H1 (cell line): ENCODE results near the gene LINC01488. TPM values are rescaled to one million over a fixed set of nuclear protein-coding genes. Genes with fewer than 3 reads are reported as not detected.

Experiments used
- CTCF ChIA-PET: fragments of 300-600 bp; sonication (Branson Sonifier 250); formaldehyde crosslinking; loops from one replicate; lab custom pipeline; 2021; ENCODE audit not compliant: partially characterized antibody; lab: Charles Lee
- POLR2A ChIA-PET: fragments of 300-600 bp; sonication (Branson Sonifier 250); formaldehyde crosslinking; loops from one replicate; lab custom pipeline; 2021; ENCODE audit warnings: inconsistent platforms; ENCODE audit not compliant: partially characterized antibody; lab: Charles Lee
- DNase-seq, 2 experiments: peaks; one replicate each; pipeline versions ENCODE4 v3.0.0 to v3.0.0-alpha.2; 2010 to 2022; ENCODE audit warnings: low spot score in 2 of 2, low read depth in 1 of 2, mixed read lengths in 1 of 2
- FAIRE-seq: peaks from 2 replicates; lab custom pipeline; 2011; peaks lifted over from hg19 to GRCh38; lab: Jason Lieb, UNC
- H2AFZ ChIP-seq: 2 replicates; pipeline ENCODE4 v1.8.1; 2012; ENCODE audit warnings: low read length, inconsistent platforms
- H2AK5ac ChIP-seq: 2 replicates; pipeline ENCODE4 v1.6.1; 2013; ENCODE audit warnings: low read depth, low read length
- H2BK120ac ChIP-seq: replicated peaks from 2 replicates; pipeline ENCODE3; 2013; ENCODE audit warnings: low read depth, low read length, inconsistent platforms
- H2BK12ac ChIP-seq: 2 replicates; pipeline ENCODE4 v1.6.1; 2013; ENCODE audit warnings: low read depth, low read length
- H2BK15ac ChIP-seq: 2 replicates; pipeline ENCODE4 v1.6.1; 2013; ENCODE audit warnings: low read length
- H2BK20ac ChIP-seq: 2 replicates; pipeline ENCODE4 v1.6.1; 2013; ENCODE audit warnings: low read length
- H2BK5ac ChIP-seq: 2 replicates; pipeline ENCODE4 v1.6.1; 2013; ENCODE audit warnings: low read depth, low read length
- H3K14ac ChIP-seq: 2 replicates; pipeline ENCODE4 v1.6.1; 2013; ENCODE audit warnings: inconsistent platforms; ENCODE audit not compliant: insufficient read length
- H3K18ac ChIP-seq: 2 replicates; pipeline ENCODE4 v1.6.1; 2013; ENCODE audit warnings: low read length; ENCODE audit errors: extremely low read depth
- H3K23ac ChIP-seq: 2 replicates; pipeline ENCODE4 v1.6.1; 2013; ENCODE audit warnings: inconsistent platforms; ENCODE audit not compliant: insufficient read length
- H3K23me2 ChIP-seq: 2 replicates; pipeline ENCODE4 v1.6.1; 2013; ENCODE audit warnings: low read depth, low read length
- H3K27ac ChIP-seq: 2 replicates; pipeline ENCODE4 v1.6.1; 2011; ENCODE audit warnings: low read depth, low read length, inconsistent platforms
- H3K27me3 ChIP-seq, 4 experiments: replicated peaks in 1 of 4; 1 replicate in 1 of 4; 2 replicates in 3 of 4; pipeline versions ENCODE4 v1.6.1 to v1.8.1; 2011 to 2013; ENCODE audit warnings: low read length in 3 of 4, mild to moderate bottlenecking in 3 of 4, inconsistent platforms in 2 of 4, mixed read lengths in 2 of 4, moderate library complexity in 1 of 4; ENCODE audit not compliant: control insufficient read depth in 3 of 4, insufficient read depth in 3 of 4; ENCODE audit errors: extremely low read depth in 1 of 4
- H3K36me3 ChIP-seq, 4 experiments: 2 replicates each; pipeline versions ENCODE4 v1.6.1 to v1.8.1; 2011 to 2013; ENCODE audit warnings: mild to moderate bottlenecking in 4 of 4, low read length in 3 of 4, moderate library complexity in 2 of 4, control low read depth in 1 of 4, inconsistent platforms in 1 of 4; ENCODE audit not compliant: insufficient read depth in 4 of 4, control insufficient read depth in 2 of 4
- H3K4ac ChIP-seq: replicated peaks from 2 replicates; pipeline ENCODE3; 2013; ENCODE audit warnings: low read length, low read depth, mixed read lengths, inconsistent platforms; ENCODE audit not compliant: insufficient read length
- H3K4me1 ChIP-seq, 4 experiments: replicated peaks in 1 of 4; 1 replicate in 1 of 4; 2 replicates in 3 of 4; pipeline versions ENCODE4 v1.6.1 to v1.8.1; 2011 to 2013; ENCODE audit warnings: low read length in 3 of 4, inconsistent platforms in 2 of 4, mixed read lengths in 1 of 4; ENCODE audit not compliant: insufficient read depth in 4 of 4, control insufficient read depth in 3 of 4
- H3K4me2 ChIP-seq, 2 experiments: 2 replicates each; pipeline versions ENCODE4 v1.6.1 to v1.8.1; 2011 to 2013; ENCODE audit warnings: low read depth in 2 of 2, low read length in 2 of 2, control low read depth in 1 of 2, inconsistent platforms in 1 of 2, mild to moderate bottlenecking in 1 of 2; ENCODE audit not compliant: insufficient read depth in 1 of 2
- H3K4me3 ChIP-seq, 4 experiments: fragments of 200-600, 300-600 bp in 1 of 4; sonication (generic), shearing (Covaris generic), sonication (Bioruptor Twin) in 1 of 4; 2 replicates each; pipeline versions ENCODE4 v1.5.1 to v1.8.1; 2011 to 2016; ENCODE audit warnings: low read length in 4 of 4, low read depth in 3 of 4, control low read depth in 2 of 4, inconsistent platforms in 2 of 4, mild to moderate bottlenecking in 2 of 4, mixed read lengths in 1 of 4, moderate library complexity in 1 of 4; ENCODE audit not compliant: insufficient read depth in 2 of 4; ENCODE audit errors: extremely low read depth in 1 of 4
- H3K56ac ChIP-seq: replicated peaks from 2 replicates; pipeline ENCODE3; 2013; ENCODE audit warnings: low read depth, mild to moderate bottlenecking, mixed read lengths, low read length, inconsistent platforms; ENCODE audit not compliant: insufficient read length
- H3K79me1 ChIP-seq: 2 replicates; pipeline ENCODE4 v1.6.1; 2013; ENCODE audit warnings: low read depth, low read length, control low read depth
- H3K79me2 ChIP-seq, 2 experiments: 2 replicates each; pipeline versions ENCODE4 v1.6.1 to v1.8.1; 2012 to 2013; ENCODE audit warnings: low read length in 2 of 2, mild to moderate bottlenecking in 2 of 2, inconsistent platforms in 1 of 2; ENCODE audit not compliant: insufficient read depth in 2 of 2, control insufficient read depth in 1 of 2
- H3K9ac ChIP-seq, 4 experiments: replicated peaks in 1 of 4; 1 replicate in 1 of 4; 2 replicates in 3 of 4; pipeline versions ENCODE4 v1.6.1 to v1.8.1; 2011 to 2013; ENCODE audit warnings: low read depth in 3 of 4, low read length in 3 of 4, control low read depth in 2 of 4, mild to moderate bottlenecking in 2 of 4, moderate library complexity in 2 of 4, inconsistent platforms in 1 of 4; ENCODE audit errors: extremely low read depth in 1 of 4
- H3K9me3 ChIP-seq, 2 experiments: 2 replicates each; pipeline versions ENCODE4 v1.6.1 to v1.8.1; 2012 to 2013; ENCODE audit warnings: mild to moderate bottlenecking in 2 of 2, moderate library complexity in 2 of 2, control low read depth in 1 of 2, inconsistent platforms in 1 of 2, low read depth in 1 of 2, low read length in 1 of 2, mixed read lengths in 1 of 2; ENCODE audit not compliant: insufficient read depth in 2 of 2
- H4K20me1 ChIP-seq, 2 experiments: replicated peaks in 1 of 2; 2 replicates each; pipeline versions ENCODE3 to v1.8.1; 2011 to 2013; ENCODE audit warnings: inconsistent platforms in 2 of 2, low read length in 2 of 2, mild to moderate bottlenecking in 1 of 2; ENCODE audit not compliant: insufficient read depth in 2 of 2, control insufficient read depth in 1 of 2
- H4K5ac ChIP-seq: 2 replicates; pipeline ENCODE4 v1.6.1; 2013; ENCODE audit warnings: low read length, low read depth, mixed read lengths, inconsistent platforms; ENCODE audit not compliant: insufficient read length
- H4K8ac ChIP-seq: 2 replicates; pipeline ENCODE4 v1.8.0; 2013; ENCODE audit warnings: mild to moderate bottlenecking, moderate library complexity, low read length, inconsistent platforms; ENCODE audit not compliant: insufficient read depth; ENCODE audit errors: extremely low read depth
- H4K91ac ChIP-seq: replicated peaks from 2 replicates; pipeline ENCODE3; 2013; ENCODE audit warnings: low read length, mixed read lengths, inconsistent platforms; ENCODE audit not compliant: insufficient read length
- BRCA1 ChIP-seq: IDR thresholded peaks from 2 replicates; pipeline ENCODE4 v1.6.1; 2012; ENCODE audit warnings: low read depth, low read length, improper control_type of control experiment
- EGR1 ChIP-seq: IDR thresholded peaks from 2 replicates; pipeline ENCODE4 v1.6.1; 2011; ENCODE audit warnings: low read depth, low read length, borderline replicate concordance
- GTF2F1 ChIP-seq: IDR thresholded peaks from 2 replicates; pipeline ENCODE4 v1.6.1; 2012; ENCODE audit warnings: low read depth, low read length, improper control_type of control experiment, borderline replicate concordance
- HDAC6 ChIP-seq: IDR thresholded peaks from one replicate; pipeline ENCODE4 v1.7.1; 2012; ENCODE audit warnings: low read depth, mild to moderate bottlenecking, inconsistent platforms, low read length, moderate library complexity
- KDM1A ChIP-seq: fragments of 200-600, 300-600 bp; sonication (generic); IDR thresholded peaks from 2 replicates; pipeline ENCODE4 v1.7.1; 2016; ENCODE audit warnings: mild to moderate bottlenecking, low read length, borderline replicate concordance
- MAFK ChIP-seq: IDR thresholded peaks from 2 replicates; pipeline ENCODE4 v1.6.1; 2012; ENCODE audit warnings: low read depth, mild to moderate bottlenecking, improper control_type of control experiment, low read length
- POLR2A ChIP-seq, 2 experiments: IDR thresholded peaks; 1 replicate in 1 of 2; 2 replicates in 1 of 2; pipeline ENCODE4 v1.6.1; 2011; ENCODE audit warnings: low read depth in 2 of 2, low read length in 2 of 2, mild to moderate bottlenecking in 2 of 2; ENCODE audit errors: control extremely low read depth in 1 of 2
- RBBP5 ChIP-seq: IDR thresholded peaks from 2 replicates; pipeline ENCODE4 v1.7.1; 2012; ENCODE audit warnings: low read depth, mild to moderate bottlenecking, inconsistent platforms, low read length, moderate library complexity, borderline replicate concordance
- SP2 ChIP-seq: IDR thresholded peaks from 2 replicates; pipeline ENCODE4 v1.6.1; 2012; ENCODE audit warnings: mild to moderate bottlenecking, low read length, inconsistent platforms
- WGBS, 2 experiments: shearing (Covaris generic) in 1 of 2; methylation state at CpG; one replicate each; pipeline versions ENCODE4 v1.1.6 to v1.1.7; 2013 to 2015; ENCODE audit warnings: low lambda C conversion rate in 2 of 2, mixed read lengths in 2 of 2, inconsistent platforms in 1 of 2, low coverage in 1 of 2, missing lambda C conversion rate in 1 of 2; ENCODE audit not compliant: insufficient replicate concordance in 2 of 2, insufficient coverage in 1 of 2, insufficient read length in 1 of 2; ENCODE audit errors: extremely low coverage in 1 of 2, missing lambda C conversion rate in 1 of 2; 5-methylcytosine and 5-hydroxymethylcytosine counted together
- polyA plus RNA-seq, 7 experiments: library from polyadenylated mRNA; depleted of rRNA in 3 of 7; stranded (reverse) in 5 of 7; unstranded in 2 of 7; fragments of >200 nt in 5 of 7; fragments of 200-250 nt in 2 of 7; gene quantifications; 1 replicate in 5 of 7; 2 replicates in 1 of 7; 4 replicates in 1 of 7; pipeline versions ENCODE4 v1.2.1 to v1.2.3, GENCODE V29; 2011 to 2013; ENCODE audit warnings: missing spikeins in 2 of 7, mixed read lengths in 2 of 7
- total RNA-seq: library from RNA; stranded (reverse); fragmentation: NEBNext Ultra II Directional; extraction: Animal tissue kit (Norgen Biotek cat#: 25700); gene quantifications from 2 replicates; pipeline ENCODE4 v1.2.1, GENCODE V29; 2021

LINC01488 gene
- total and polyA plus RNA-seq, 2 of the 8 experiments (the other 6 are each of a cell fraction or from before 2014, with no cell fraction given) = not detected

DNA sequence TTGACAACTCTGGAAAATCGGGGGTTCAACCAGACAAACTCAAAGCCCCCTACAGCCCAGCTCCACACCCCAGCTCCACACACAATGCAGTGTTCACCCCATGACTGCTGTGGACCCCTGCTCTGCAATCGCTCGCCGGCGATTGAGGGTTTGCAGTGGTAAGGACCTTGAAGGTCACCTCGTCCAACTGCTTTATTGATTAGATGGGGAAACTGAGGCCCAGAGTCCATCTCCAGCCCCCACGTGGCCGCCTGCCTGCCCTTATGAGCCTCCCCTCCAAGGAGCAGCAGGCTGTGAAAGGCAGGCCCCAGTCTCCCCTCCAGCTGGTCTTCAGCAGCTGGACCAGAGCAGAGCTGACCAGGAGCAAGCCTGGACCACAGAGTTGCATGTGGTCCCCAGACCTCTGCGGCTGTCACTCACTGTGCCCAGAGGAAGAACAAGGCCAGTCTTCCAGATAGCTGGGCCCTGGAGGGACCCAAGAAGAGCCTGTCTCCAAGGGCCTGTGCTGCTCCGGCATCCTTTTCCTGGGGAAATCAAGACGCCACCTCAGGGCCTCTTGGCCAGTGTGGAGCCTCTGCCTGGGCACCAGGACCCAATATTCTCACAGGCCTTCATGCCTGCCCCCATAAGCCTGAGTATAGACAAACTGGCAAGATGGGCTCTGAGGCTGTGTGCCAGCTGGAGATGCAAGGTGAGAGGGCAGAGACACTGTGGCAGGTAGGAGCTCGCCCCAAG is 8.8 kb upstream of the LINC01488 start:
- CTCF ChIA-PET = no interaction called here
- H3K23ac ChIP-seq = no peak overlapping the region
- TF ChIP-seq EGR1 (no peak), MAFK (no peak), HDAC6 (no peak), POLR2A (IDR thresholded peaks at IDR 0.05; ENCODE audit: control extremely low read depth in 1 of 2, low read depth in 2 of 2, low read length in 2 of 2) (no peak), GTF2F1 (no peak), KDM1A (no peak), RBBP5 (no peak), BRCA1 (no peak), SP2 (no peak)
- H3K23me2 ChIP-seq = no peaks in the 10 kb centered on the region
- 93% methylated on average over 11 of the region's 12 CpGs; no CpG with 5 or more reads in 1 of the 2 experiments for WGBS, 2 experiments
- H4K5ac ChIP-seq = no peak overlapping the region
- H2BK120ac ChIP-seq = no peak overlapping the region
- H2BK12ac ChIP-seq = no peak overlapping the region; the same call in 1 of the 2 replicates
- no peak overlapping the region for H4K91ac ChIP-seq
- no peak overlapping the region for H3K4ac ChIP-seq
- no peak overlapping the region for H3K27ac ChIP-seq
- H3K9ac ChIP-seq = no peak overlapping the region
- no peak overlapping the region for H3K4me2 ChIP-seq
- FAIRE-seq (no peak), DNase-seq (no peak)
- H3K4me3 ChIP-seq = no peak overlapping the region
- no peak overlapping the region; the same call in 1 of the 2 replicates for H3K18ac ChIP-seq
- H3K79me2 ChIP-seq = no peaks in the 10 kb centered on the region
- peaks cover 4 to 5% of the 10 kb centered on the region in 2 experiments; a peak in 1 of 4 replicates for H3K9me3 ChIP-seq
- H2AFZ ChIP-seq = no peak overlapping the region
- H3K79me1 ChIP-seq = no peaks in the 10 kb centered on the region
- POLR2A ChIA-PET = interaction anchor here (0.6 to 1.6 kb wide), 3 partner anchors 13 to 165 kb away, joined by 3 to 6 read pairs (median 4); no protein-coding TSS in a partner anchor
- no peaks in the 10 kb centered on the region for H3K36me3 ChIP-seq
- peaks cover 0 to 28% (median 18%) of the 10 kb centered on the region in 4 experiments; a peak in 6 of 7 replicates for H3K4me1 ChIP-seq
- no peak overlapping the region; the same call in 1 of the 2 replicates for H2BK15ac ChIP-seq
- H4K20me1 ChIP-seq = no peaks in the 10 kb centered on the region
- H3K56ac ChIP-seq = no peak overlapping the region
- H2BK20ac ChIP-seq = no peak overlapping the region
- H3K27me3 ChIP-seq = peaks cover 0 to 21% (median 10%) of the 10 kb centered on the region in 4 experiments; a peak in 5 of 7 replicates
- no peak overlapping the region for H2BK5ac ChIP-seq
- H2AK5ac ChIP-seq = no peak overlapping the region
- no peak overlapping the region for H3K14ac ChIP-seq
- no peak overlapping the region; the same call in 1 of the 2 replicates for H4K8ac ChIP-seq
